Measurements from ENCODE around the gene EVA1C. TPM values are rescaled to one million over a fixed set of nuclear protein-coding genes. Genes with fewer than 3 reads are reported as not detected.
"Not testable (repeated sequence)": the region's sequence is repeated elsewhere in the genome, so short reads cannot be mapped to it uniquely, and the experiment has no call there.

Gene EVA1C
- total RNA-seq, 2 experiments from 2014 or later: 5.0 to 6.3 TPM

DNA sequence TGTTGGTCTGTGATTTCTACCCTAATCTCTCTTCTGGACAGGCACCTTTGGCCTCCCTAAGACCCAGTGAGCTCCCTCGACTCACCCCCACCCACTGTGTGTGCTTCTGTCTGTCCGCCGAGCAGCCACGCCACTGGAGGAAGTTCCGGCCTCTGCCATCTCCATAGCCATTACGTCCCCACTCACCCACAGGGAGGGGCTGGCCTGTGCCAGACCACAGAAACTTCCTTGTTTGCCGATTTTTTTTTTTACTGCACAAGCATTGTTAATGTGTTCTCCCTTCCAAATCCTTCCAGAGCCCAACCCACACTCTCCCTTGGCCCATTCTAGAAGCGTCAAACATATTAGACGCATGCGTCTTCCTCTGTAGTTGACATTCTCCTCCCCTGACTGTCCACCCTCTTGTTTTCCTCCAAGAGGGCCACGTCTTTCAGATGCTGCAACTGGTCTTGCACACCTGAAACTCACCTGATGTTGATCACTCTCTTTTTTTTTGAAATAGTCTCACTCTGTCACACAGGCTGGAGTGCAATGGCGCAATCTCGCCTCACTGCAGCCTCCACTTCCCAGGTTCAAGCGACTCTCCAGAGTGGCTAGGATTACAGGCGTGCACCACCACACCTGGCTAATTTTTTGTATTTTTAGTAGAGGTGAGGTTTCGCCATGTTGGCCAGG lies 72.3 kb downstream of the EVA1C start:
- Mint-ChIP-seq H3K9me3 (no peaks in the 10 kb centered on the region), H3K36me3 (ENCODE audit: low read depth) (no peaks in the 10 kb centered on the region), H3K4me3 (no peak overlapping the region), H3K27me3 (no peaks in the 10 kb centered on the region), H3K27ac (no peak overlapping the region), H3K4me1 (no peaks in the 10 kb centered on the region)
- DNase-seq: no peak
- ChIA-PET CTCF (no interaction called here), POLR2A (interaction anchor here (0.6 kb wide), 1 partner anchor 10 kb away, joined by 3 read pairs; no protein-coding TSS in a partner anchor)

GRCh38 chr21:32492376-32492775 lies 79.9 kb downstream of the EVA1C start:
- POLR2A ChIA-PET: no interaction called here

DNA sequence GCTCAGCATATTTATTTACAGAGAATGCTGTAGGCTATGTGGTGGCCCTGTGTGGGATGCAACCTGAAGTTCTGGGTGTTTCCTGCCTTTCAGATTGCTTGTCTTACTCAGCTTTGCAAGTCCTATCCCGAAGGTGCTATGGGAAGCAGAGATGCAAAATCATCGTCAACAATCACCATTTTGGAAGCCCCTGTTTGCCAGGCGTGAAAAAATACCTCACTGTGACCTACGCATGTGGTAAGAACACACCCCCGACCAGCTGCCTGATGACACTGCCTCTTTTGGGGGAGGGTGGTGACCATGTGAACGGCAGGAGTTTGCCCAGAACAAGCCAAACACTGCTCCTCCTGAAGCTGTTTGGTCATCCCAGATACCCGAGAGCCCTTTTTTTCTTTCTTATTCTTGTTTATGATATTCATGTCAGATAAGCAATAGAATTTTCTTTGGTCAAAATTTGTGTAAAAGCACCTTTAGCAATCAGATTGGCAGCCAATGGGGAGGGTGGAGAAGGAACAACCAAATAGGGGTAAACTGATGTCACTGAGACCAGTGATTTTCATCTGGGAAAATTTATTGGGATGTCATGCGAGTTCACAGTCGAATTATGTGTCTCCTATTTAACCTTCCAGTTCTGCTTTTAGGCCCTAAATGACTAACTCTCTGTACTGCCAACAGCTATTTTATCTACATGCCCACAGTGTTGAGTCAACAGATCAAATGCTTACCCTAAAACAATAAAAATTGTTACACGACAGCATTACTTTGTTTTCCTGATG lies 82.6 kb downstream of the EVA1C start:
- no peaks in the 10 kb centered on the region for H3K9me3 Mint-ChIP-seq
- CTCF ChIA-PET: no interaction called here
- POLR2A ChIA-PET: interaction anchor here (0.7 kb wide), 1 partner anchor 11 kb away, joined by 3 read pairs; no protein-coding TSS in a partner anchor
- H3K27me3 Mint-ChIP-seq: no peaks in the 10 kb centered on the region
- peaks cover 2% of the 10 kb centered on the region for H3K36me3 Mint-ChIP-seq (ENCODE audit: low read depth)
- H3K4me3 Mint-ChIP-seq: no peak overlapping the region
- no peaks in the 10 kb centered on the region for H3K4me1 Mint-ChIP-seq
- DNase-seq: no peak
- no peak overlapping the region for H3K27ac Mint-ChIP-seq

More at GRCh38 chr21:32492376-32492775, 79.9 kb downstream of the EVA1C start:
- Mint-ChIP-seq H3K27ac (no peak overlapping the region), H3K27me3 (no peaks in the 10 kb centered on the region), H3K9me3 (no peaks in the 10 kb centered on the region), H3K4me3 (no peak overlapping the region), H3K4me1 (no peaks in the 10 kb centered on the region), H3K36me3 (ENCODE audit: low read depth) (peaks cover 2% of the 10 kb centered on the region)
- DNase-seq: no peak
- CTCF ChIA-PET: no interaction called here

- Mint-ChIP-seq H3K27me3 (no peaks in the 10 kb centered on the region), H3K4me3 (no peak overlapping the region), H3K27ac (no peak overlapping the region), H3K36me3 (ENCODE audit: low read depth) (peaks cover 2% of the 10 kb centered on the region), H3K9me3 (no peaks in the 10 kb centered on the region), H3K4me1 (no peaks in the 10 kb centered on the region)
- POLR2A ChIA-PET: no interaction called here
- CTCF ChIA-PET: no interaction called here
- no peak for DNase-seq
Measured at GRCh38 chr21:32496568-32496967, 84.1 kb downstream of the EVA1C start.

DNA sequence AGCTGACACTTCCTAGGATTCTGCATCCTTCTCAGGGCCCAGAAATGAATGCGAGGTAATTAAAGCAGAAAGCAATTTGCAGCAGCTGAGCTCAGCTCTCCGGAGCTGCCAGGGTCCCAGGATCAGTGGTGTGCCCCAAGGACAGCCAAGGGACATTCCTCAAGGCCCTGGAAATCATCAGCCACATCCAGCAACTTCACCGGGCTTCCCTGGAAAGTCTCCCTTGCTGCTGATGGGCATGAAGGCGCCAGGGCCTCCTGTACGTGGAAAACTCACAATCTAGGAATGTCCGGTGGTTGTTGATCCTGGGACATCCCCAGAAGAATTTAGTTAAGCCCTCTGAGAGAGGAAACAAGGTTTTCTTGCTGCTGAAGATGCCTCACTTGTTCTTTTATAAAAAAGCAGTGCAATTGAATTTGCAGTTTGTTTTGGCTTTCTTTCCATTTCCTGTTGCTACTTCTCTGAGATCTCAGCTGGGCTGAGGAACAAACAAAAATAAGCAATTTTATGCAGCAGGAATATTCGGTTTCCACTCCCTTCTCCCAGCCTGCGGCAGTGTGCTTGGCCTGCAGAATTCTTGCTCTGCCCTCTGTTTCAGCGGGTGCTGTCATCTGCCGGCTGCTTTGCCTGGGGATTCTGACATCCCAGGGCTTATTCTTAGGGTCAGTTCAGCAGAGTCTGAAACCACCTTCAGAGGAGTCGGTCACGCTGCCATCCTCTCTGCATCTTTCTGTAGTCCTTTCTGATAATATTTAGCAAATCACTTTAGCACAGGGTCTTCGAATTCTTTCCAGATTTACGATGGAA lies 86.9 kb downstream of the EVA1C start:
- POLR2A ChIA-PET: no interaction called here
- CTCF ChIA-PET: no interaction called here
- H3K27me3 Mint-ChIP-seq: no peaks in the 10 kb centered on the region
- no peak overlapping the region for H3K4me3 Mint-ChIP-seq
- H3K9me3 Mint-ChIP-seq: no peaks in the 10 kb centered on the region
- DNase-seq: no peak
- no peaks in the 10 kb centered on the region for H3K4me1 Mint-ChIP-seq
- no peak overlapping the region for H3K27ac Mint-ChIP-seq
- peaks cover 2% of the 10 kb centered on the region for H3K36me3 Mint-ChIP-seq (ENCODE audit: low read depth)

- H3K27ac Mint-ChIP-seq; POLR2A ChIA-PET; H3K36me3 Mint-ChIP-seq (ENCODE audit: low read depth); H3K27me3 Mint-ChIP-seq; H3K4me1 Mint-ChIP-seq; DNase-seq; CTCF ChIA-PET; H3K4me3 Mint-ChIP-seq: not testable (repeated sequence)
- H3K9me3 Mint-ChIP-seq: peaks cover 11% of the 10 kb centered on the region
Measured at GRCh38 chr21:32503641-32504040, 91.1 kb downstream of the EVA1C start.

GRCh38 chr21:32505767-32506166 lies 93.3 kb downstream of the EVA1C start:
- H3K27ac Mint-ChIP-seq; POLR2A ChIA-PET; H3K4me3 Mint-ChIP-seq; H3K4me1 Mint-ChIP-seq; DNase-seq; CTCF ChIA-PET; H3K27me3 Mint-ChIP-seq; H3K36me3 Mint-ChIP-seq (ENCODE audit: low read depth): not testable (repeated sequence)
- peaks cover 11% of the 10 kb centered on the region for H3K9me3 Mint-ChIP-seq

- POLR2A ChIA-PET; H3K4me1 Mint-ChIP-seq; H3K36me3 Mint-ChIP-seq (ENCODE audit: low read depth); DNase-seq; H3K27me3 Mint-ChIP-seq; CTCF ChIA-PET; H3K27ac Mint-ChIP-seq; H3K4me3 Mint-ChIP-seq: not testable (repeated sequence)
- peaks cover 11% of the 10 kb centered on the region for H3K9me3 Mint-ChIP-seq
Measured at GRCh38 chr21:32506411-32506965, 94.0 kb downstream of the EVA1C start.

DNA sequence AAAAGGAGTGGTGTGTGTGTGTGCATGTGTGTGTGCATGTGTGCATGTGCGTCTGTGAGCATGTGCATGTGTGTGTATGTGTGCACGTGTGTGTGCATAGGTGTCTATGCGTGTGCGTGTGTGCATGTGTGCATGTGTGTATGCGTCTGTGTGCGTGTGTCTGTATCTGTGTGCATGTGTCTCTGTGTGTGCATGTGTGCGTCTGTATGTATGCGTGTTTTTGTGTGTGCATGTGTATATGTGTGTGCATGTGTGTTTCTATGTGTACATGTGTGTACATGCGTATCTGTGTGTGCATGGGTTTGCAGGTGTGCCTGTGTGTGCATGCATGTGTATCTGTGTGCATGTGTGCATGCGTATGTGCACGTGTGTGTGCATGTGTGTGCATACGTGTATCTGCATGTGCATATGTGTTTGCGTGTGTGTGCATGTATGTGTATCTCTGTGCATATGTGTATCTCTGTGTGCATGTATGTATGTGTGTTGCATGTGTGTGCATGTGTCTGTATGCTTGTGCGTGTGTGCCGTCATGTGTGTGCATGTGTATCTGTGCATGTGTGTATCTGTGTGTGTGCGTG lies 94.9 kb downstream of the EVA1C start:
- Mint-ChIP-seq H3K27ac (no peak overlapping the region), H3K4me3 (no peak overlapping the region), H3K9me3 (peaks cover 11% of the 10 kb centered on the region), H3K4me1 (peaks cover 2% of the 10 kb centered on the region), H3K27me3 (no peaks in the 10 kb centered on the region), H3K36me3 (ENCODE audit: low read depth) (peaks cover 8% of the 10 kb centered on the region)
- POLR2A ChIA-PET: no interaction called here
- DNase-seq: no peak
- CTCF ChIA-PET: no interaction called here

- H3K36me3 Mint-ChIP-seq (ENCODE audit: low read depth); H3K4me3 Mint-ChIP-seq; H3K27me3 Mint-ChIP-seq; POLR2A ChIA-PET; H3K4me1 Mint-ChIP-seq; CTCF ChIA-PET; H3K27ac Mint-ChIP-seq; DNase-seq: not testable (repeated sequence)
- peaks cover 11% of the 10 kb centered on the region for H3K9me3 Mint-ChIP-seq
Measured at GRCh38 chr21:32508036-32508435, 95.5 kb downstream of the EVA1C start.

- no peak overlapping the region for H3K4me3 Mint-ChIP-seq
- H3K27ac Mint-ChIP-seq: no peak overlapping the region
- H3K9me3 Mint-ChIP-seq: peaks cover 11% of the 10 kb centered on the region
- peaks cover 2% of the 10 kb centered on the region for H3K4me1 Mint-ChIP-seq
- H3K27me3 Mint-ChIP-seq: no peaks in the 10 kb centered on the region
- H3K36me3 Mint-ChIP-seq (ENCODE audit: low read depth): peaks cover 8% of the 10 kb centered on the region
- no peak for DNase-seq
- POLR2A ChIA-PET: no interaction called here
- CTCF ChIA-PET: no interaction called here
Measured at GRCh38 chr21:32508558-32508957, 96.1 kb downstream of the EVA1C start.

- H3K4me3 Mint-ChIP-seq; H3K4me1 Mint-ChIP-seq; DNase-seq; POLR2A ChIA-PET; H3K27me3 Mint-ChIP-seq; H3K36me3 Mint-ChIP-seq (ENCODE audit: low read depth); H3K27ac Mint-ChIP-seq; CTCF ChIA-PET: not testable (repeated sequence)
- H3K9me3 Mint-ChIP-seq: peaks cover 11% of the 10 kb centered on the region
Measured at GRCh38 chr21:32508975-32509374, 96.5 kb downstream of the EVA1C start.

Measured in activated CD4-positive, alpha-beta memory T cell treated with anti-CD3 and anti-CD28 coated beads, Interleukin-2, amount 10 ng/mL, durations not matched to agents 7 days and 5 days (primary cell).